Mesenchymal stem cell (in vitro differentiated cells and primary cell): ENCODE measurements around the gene MFSD8.
A peak's percentile ranks its signal among the peaks of the same experiment; 100 is the strongest.
"Not testable (repeated sequence)": the region's sequence is repeated elsewhere in the genome, so short reads cannot be mapped to it uniquely, and the experiment has no call there.

Experiments used
- DNase-seq: peaks from one replicate; pipeline ENCODE4 v3.0.0-alpha.2; 2013
- H2AFZ ChIP-seq: one replicate; pipeline ENCODE4 v1.6.1; 2013; ENCODE audit warnings: low read depth, mild to moderate bottlenecking, control low read depth, inconsistent platforms, low read length, moderate library complexity
- H2AK5ac ChIP-seq: 2 replicates; pipeline ENCODE4 v1.6.1; 2013; ENCODE audit warnings: low read length, moderate library complexity, mild to moderate bottlenecking, inconsistent platforms; ENCODE audit not compliant: severe bottlenecking
- H2BK120ac ChIP-seq: one replicate; pipeline ENCODE4 v1.6.1; 2013; ENCODE audit warnings: low read depth, mild to moderate bottlenecking, inconsistent platforms, low read length, moderate library complexity
- H2BK12ac ChIP-seq, 2 experiments: one replicate each; pipeline ENCODE4 v1.6.1; 2013; ENCODE audit warnings: inconsistent platforms in 2 of 2, low read length in 2 of 2, mild to moderate bottlenecking in 2 of 2, moderate library complexity in 2 of 2, control low read depth in 1 of 2
- H2BK15ac ChIP-seq: one replicate; pipeline ENCODE4 v1.6.1; 2013; ENCODE audit warnings: mild to moderate bottlenecking, low read depth, inconsistent platforms; ENCODE audit not compliant: poor library complexity, severe bottlenecking
- H2BK5ac ChIP-seq: 2 replicates; pipeline ENCODE4 v1.6.1; 2013; ENCODE audit warnings: low read depth, mild to moderate bottlenecking, low read length, control low read depth, inconsistent platforms; ENCODE audit not compliant: poor library complexity, severe bottlenecking
- H3K14ac ChIP-seq, 2 experiments: one replicate each; pipeline ENCODE4 v1.6.1; 2013; ENCODE audit warnings: inconsistent platforms in 2 of 2, low read length in 2 of 2, control low read depth in 1 of 2, mild to moderate bottlenecking in 1 of 2, moderate library complexity in 1 of 2
- H3K18ac ChIP-seq, 2 experiments: one replicate each; pipeline ENCODE4 v1.6.1; 2013; ENCODE audit warnings: inconsistent platforms in 2 of 2, low read length in 2 of 2, control low read depth in 1 of 2, low read depth in 1 of 2, mild to moderate bottlenecking in 1 of 2
- H3K23ac ChIP-seq, 2 experiments: one replicate each; pipeline ENCODE4 v1.6.1; 2013; ENCODE audit warnings: inconsistent platforms in 2 of 2, low read length in 2 of 2, mild to moderate bottlenecking in 2 of 2, moderate library complexity in 2 of 2, control low read depth in 1 of 2
- H3K27ac ChIP-seq: 2 replicates; pipeline ENCODE4 v1.5.1; 2013; ENCODE audit warnings: mild to moderate bottlenecking, moderate library complexity, low read length, control low read depth, inconsistent platforms; ENCODE audit not compliant: poor library complexity, severe bottlenecking
- H3K27me3 ChIP-seq, 2 experiments: 2 replicates each; pipeline versions ENCODE4 v1.6.1 to v1.7.0; 2013; ENCODE audit warnings: low read length in 2 of 2, mild to moderate bottlenecking in 2 of 2, moderate library complexity in 2 of 2, control low read depth in 1 of 2, inconsistent platforms in 1 of 2; ENCODE audit not compliant: control insufficient read depth in 1 of 2, insufficient read depth in 1 of 2
- H3K36me3 ChIP-seq, 2 experiments: 2 replicates each; pipeline versions ENCODE4 v1.6.1 to v1.7.0; 2013; ENCODE audit warnings: low read length in 2 of 2, control low read depth in 1 of 2, inconsistent platforms in 1 of 2, low read depth in 1 of 2, mild to moderate bottlenecking in 1 of 2; ENCODE audit not compliant: insufficient read depth in 2 of 2, control insufficient read depth in 1 of 2
- H3K4ac ChIP-seq, 2 experiments: one replicate each; pipeline ENCODE4 v1.6.1; 2013; ENCODE audit warnings: inconsistent platforms in 2 of 2, low read length in 2 of 2, mild to moderate bottlenecking in 2 of 2, moderate library complexity in 2 of 2, control low read depth in 1 of 2, low read depth in 1 of 2
- H3K4me1 ChIP-seq: 2 replicates; pipeline ENCODE4 v1.6.1; 2013; ENCODE audit warnings: low read depth, low read length, control low read depth; ENCODE audit not compliant: control insufficient read depth, insufficient read depth
- H3K4me2 ChIP-seq: 2 replicates; pipeline ENCODE4 v1.6.1; 2013; ENCODE audit warnings: low read length, mild to moderate bottlenecking, inconsistent platforms; ENCODE audit not compliant: poor library complexity, severe bottlenecking
- H3K4me3 ChIP-seq, 2 experiments: 2 replicates each; pipeline versions ENCODE4 v1.5.1 to v1.7.0; 2013; ENCODE audit warnings: low read length in 2 of 2, mild to moderate bottlenecking in 2 of 2, control low read depth in 1 of 2, low read depth in 1 of 2; ENCODE audit not compliant: insufficient read depth in 1 of 2
- H3K79me1 ChIP-seq: replicated peaks from 2 replicates; pipeline ENCODE4 v1.6.1; 2013; ENCODE audit warnings: mild to moderate bottlenecking, control low read depth, low read length, inconsistent platforms; ENCODE audit not compliant: poor library complexity, severe bottlenecking
- H3K9ac ChIP-seq: 2 replicates; pipeline ENCODE4 v1.7.0; 2013; ENCODE audit warnings: mild to moderate bottlenecking, low read length, moderate library complexity
- H3K9me3 ChIP-seq: 2 replicates; pipeline ENCODE4 v1.7.0; 2013; ENCODE audit warnings: mild to moderate bottlenecking, low read length; ENCODE audit not compliant: control insufficient read depth
- H4K8ac ChIP-seq: one replicate; pipeline ENCODE4 v1.6.1; 2013; ENCODE audit warnings: inconsistent platforms, mild to moderate bottlenecking, low read length, moderate library complexity
- H4K91ac ChIP-seq: one replicate; pipeline ENCODE4 v1.6.1; 2013; ENCODE audit warnings: mild to moderate bottlenecking, low read length, inconsistent platforms
- WGBS: methylation state at CpG from one replicate; pipeline ENCODE4 v1.1.7; 2013; ENCODE audit warnings: mixed read lengths; 5-methylcytosine and 5-hydroxymethylcytosine counted together

MFSD8 gene

DNA sequence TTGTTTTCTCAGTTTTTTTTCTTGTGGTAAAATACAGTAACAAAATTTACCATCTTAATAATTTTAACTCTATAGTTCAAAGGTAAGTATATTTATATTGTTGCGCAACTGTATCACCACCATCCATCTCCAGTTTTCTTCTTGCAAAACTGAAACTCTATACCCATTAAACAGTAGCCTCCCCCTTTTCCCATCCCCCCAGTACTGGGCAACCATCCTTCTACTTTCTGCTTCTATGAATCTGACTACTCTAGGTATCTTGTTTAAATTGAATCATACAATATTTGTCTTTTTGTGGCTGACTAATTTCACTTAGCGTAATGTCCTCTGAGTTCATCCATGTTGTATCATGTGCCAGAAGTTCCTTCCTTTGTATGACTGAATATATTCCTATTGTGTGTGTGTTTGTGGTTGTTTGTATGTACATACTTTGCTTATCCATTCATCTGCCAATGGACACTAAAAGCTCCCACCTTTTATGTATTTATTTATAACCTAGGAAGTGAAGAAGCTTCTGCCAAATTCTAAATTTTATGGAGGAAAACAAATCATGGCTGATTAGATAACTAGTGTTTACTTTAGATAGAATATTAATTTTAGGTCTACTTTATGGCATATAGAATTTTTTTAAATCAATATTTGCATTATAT is 10.3 kb upstream of the MFSD8 start:
- DNase-seq: no peak
- Histone ChIP-seq H2BK15ac (no peak overlapping the region), H2AK5ac (no peak overlapping the region), H3K27ac (no peak overlapping the region), H3K9ac (no peak overlapping the region), H3K4ac (no peak overlapping the region), H2AFZ (no peak overlapping the region), H4K91ac (no peak overlapping the region), H4K8ac (no peak overlapping the region), H3K27me3 (no peaks in the 10 kb centered on the region), H3K79me1 (peaks cover 31% of the 10 kb centered on the region), H2BK5ac (no peak overlapping the region), H3K36me3 (peaks cover 7 to 11% of the 10 kb centered on the region in 2 experiments), H2BK120ac (no peak overlapping the region), H3K14ac (no peak overlapping the region), H3K9me3 (no peaks in the 10 kb centered on the region), H3K4me1 (no peaks in the 10 kb centered on the region), H3K18ac (no peak overlapping the region), H3K23ac (no peak overlapping the region), H3K4me2 (no peak overlapping the region), H2BK12ac (no peak overlapping the region), H3K4me3 (no peak overlapping the region)
- 93% methylated on average over 2 of the region's 2 CpGs for WGBS

DNA sequence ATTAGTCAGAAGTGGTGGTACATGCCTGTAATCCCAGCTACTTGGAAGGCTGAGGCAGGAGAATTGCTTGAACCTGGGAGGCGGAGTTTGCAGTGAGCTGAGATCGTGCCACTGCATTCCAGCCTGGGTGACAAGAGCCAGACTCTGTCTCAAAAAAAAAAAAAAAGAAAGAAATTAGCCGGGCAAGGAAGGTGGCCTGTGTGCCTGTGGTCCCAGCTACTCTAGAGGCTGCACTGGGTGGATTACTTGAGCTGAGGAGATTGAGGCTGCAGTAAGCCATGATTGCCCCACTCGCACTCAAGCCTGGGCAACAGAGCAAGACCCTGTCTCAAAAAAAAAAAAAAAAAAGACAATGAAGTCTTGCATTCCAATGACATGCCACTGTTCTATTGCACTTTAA is 6.0 kb upstream of the MFSD8 start:
- not testable (repeated sequence) for H2BK12ac ChIP-seq, H3K9me3 ChIP-seq, H3K27me3 ChIP-seq, H3K4me1 ChIP-seq, H3K4ac ChIP-seq, H3K23ac ChIP-seq, H3K4me3 ChIP-seq, H2AK5ac ChIP-seq, H2BK5ac ChIP-seq, H3K9ac ChIP-seq, H4K8ac ChIP-seq, H4K91ac ChIP-seq, H3K18ac ChIP-seq, H3K4me2 ChIP-seq, H3K27ac ChIP-seq, H2BK15ac ChIP-seq, H2AFZ ChIP-seq, H3K14ac ChIP-seq, H2BK120ac ChIP-seq
- Histone ChIP-seq H3K79me1 (peaks cover 34% of the 10 kb centered on the region), H3K36me3 (peaks cover 10 to 11% of the 10 kb centered on the region in 2 experiments)
- peak; percentile 18 for DNase-seq
- WGBS: 39% methylated on average over 3 of the region's 4 CpGs

DNA sequence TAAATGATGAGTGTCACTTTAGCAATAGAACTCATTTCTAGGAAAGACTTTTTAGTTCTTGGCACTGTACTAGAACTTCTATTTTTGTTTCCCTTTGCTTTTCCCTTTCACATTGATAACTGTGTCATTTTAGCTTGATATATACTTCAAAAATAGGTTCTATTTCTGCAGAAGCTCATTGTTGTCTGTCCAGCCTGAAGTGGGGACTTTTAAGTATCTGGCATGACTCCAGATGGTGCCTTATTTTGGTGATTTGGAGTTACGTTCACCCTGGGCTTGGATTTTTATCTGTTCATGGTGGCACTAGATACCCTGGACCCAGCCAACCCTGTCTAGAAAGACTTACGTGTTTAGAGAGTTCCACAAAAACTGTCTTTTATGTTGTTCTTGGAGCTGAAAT is 3.6 kb upstream of the MFSD8 start:
- H2BK15ac ChIP-seq: no peak overlapping the region
- peaks cover 3 to 7% of the 10 kb centered on the region in 2 experiments for H3K36me3 ChIP-seq
- no peak overlapping the region for H2BK120ac ChIP-seq
- no peak overlapping the region for H2AK5ac ChIP-seq
- no peak overlapping the region for H3K27ac ChIP-seq
- H3K14ac ChIP-seq: no peak overlapping the region
- H3K4me3 ChIP-seq: no peak overlapping the region
- H3K9ac ChIP-seq: no peak overlapping the region
- DNase-seq: no peak
- no peak overlapping the region for H3K4ac ChIP-seq
- H2BK5ac ChIP-seq: no peak overlapping the region
- no peaks in the 10 kb centered on the region for H3K9me3 ChIP-seq
- no peak overlapping the region for H3K18ac ChIP-seq
- H3K4me2 ChIP-seq: no peak overlapping the region
- no peak overlapping the region for H4K91ac ChIP-seq
- no peaks in the 10 kb centered on the region for H3K27me3 ChIP-seq
- H3K4me1 ChIP-seq: peaks cover 2% of the 10 kb centered on the region
- H3K23ac ChIP-seq: no peak overlapping the region
- H2AFZ ChIP-seq: no peak overlapping the region
- no peak overlapping the region for H4K8ac ChIP-seq
- peaks cover 25% of the 10 kb centered on the region for H3K79me1 ChIP-seq
- H2BK12ac ChIP-seq: no peak overlapping the region
- 69% methylated on average over 1 of the region's 2 CpGs for WGBS

DNA sequence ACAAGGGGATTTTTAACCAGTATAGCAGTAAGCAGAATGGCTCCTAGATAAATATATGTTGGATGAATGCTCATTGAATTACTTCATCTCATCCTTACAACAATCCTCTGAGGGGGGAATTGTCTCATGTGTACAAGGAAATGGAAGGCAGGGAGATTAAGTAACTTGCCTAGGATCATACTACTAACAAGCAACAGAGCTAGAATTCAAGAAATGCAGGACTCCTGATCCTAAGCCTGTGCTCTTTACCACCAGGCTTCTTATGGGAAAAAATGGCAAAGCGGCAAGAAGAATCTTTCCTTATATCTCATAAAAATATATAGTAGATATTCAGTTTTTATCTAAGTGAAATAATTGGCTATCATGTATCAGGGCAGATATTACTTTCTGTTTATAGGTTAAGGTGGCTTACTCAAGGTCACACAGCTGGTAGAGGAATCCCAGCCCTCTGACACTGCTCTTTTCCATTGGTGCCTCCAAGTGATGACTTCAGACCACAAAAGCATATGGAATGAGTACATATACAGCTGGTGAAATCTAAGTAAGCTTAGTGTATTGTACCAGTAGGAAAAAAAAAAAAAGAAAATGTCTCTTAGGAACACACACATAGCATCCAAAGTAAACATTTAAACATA is 2.3 kb upstream of the MFSD8 start:
- H3K27me3 ChIP-seq: no peaks in the 10 kb centered on the region
- no peak overlapping the region for H3K4me3 ChIP-seq
- H2AK5ac ChIP-seq: no peak overlapping the region
- no peak overlapping the region for H2BK15ac ChIP-seq
- peaks cover 5% of the 10 kb centered on the region for H3K4me1 ChIP-seq
- H3K79me1 ChIP-seq: peaks cover 22% of the 10 kb centered on the region
- H4K91ac ChIP-seq: no peak overlapping the region
- no peak overlapping the region for H2AFZ ChIP-seq
- H2BK120ac ChIP-seq: no peak overlapping the region
- no peak overlapping the region for H3K14ac ChIP-seq
- DNase-seq: peak; percentile 47
- H3K4me2 ChIP-seq: no peak overlapping the region
- no peak overlapping the region for H3K4ac ChIP-seq
- H3K9me3 ChIP-seq: no peaks in the 10 kb centered on the region
- no peak overlapping the region for H2BK5ac ChIP-seq
- no peak overlapping the region for H3K23ac ChIP-seq
- no peak overlapping the region for H3K27ac ChIP-seq
- no CpG with 5 or more reads among the region's 1 CpG for WGBS
- no peak overlapping the region for H3K18ac ChIP-seq
- peaks cover 0 to 7% of the 10 kb centered on the region in 2 experiments for H3K36me3 ChIP-seq
- H2BK12ac ChIP-seq: no peak overlapping the region
- no peak overlapping the region for H4K8ac ChIP-seq
- no peak overlapping the region for H3K9ac ChIP-seq
